Measurements from ENCODE around the gene CAPG.
A peak's percentile ranks its signal among the peaks of the same experiment; 100 is the strongest.
"Not testable (repeated sequence)": the region's sequence is repeated elsewhere in the genome, so short reads cannot be mapped to it uniquely, and the experiment has no call there.

Gene CAPG

DNA sequence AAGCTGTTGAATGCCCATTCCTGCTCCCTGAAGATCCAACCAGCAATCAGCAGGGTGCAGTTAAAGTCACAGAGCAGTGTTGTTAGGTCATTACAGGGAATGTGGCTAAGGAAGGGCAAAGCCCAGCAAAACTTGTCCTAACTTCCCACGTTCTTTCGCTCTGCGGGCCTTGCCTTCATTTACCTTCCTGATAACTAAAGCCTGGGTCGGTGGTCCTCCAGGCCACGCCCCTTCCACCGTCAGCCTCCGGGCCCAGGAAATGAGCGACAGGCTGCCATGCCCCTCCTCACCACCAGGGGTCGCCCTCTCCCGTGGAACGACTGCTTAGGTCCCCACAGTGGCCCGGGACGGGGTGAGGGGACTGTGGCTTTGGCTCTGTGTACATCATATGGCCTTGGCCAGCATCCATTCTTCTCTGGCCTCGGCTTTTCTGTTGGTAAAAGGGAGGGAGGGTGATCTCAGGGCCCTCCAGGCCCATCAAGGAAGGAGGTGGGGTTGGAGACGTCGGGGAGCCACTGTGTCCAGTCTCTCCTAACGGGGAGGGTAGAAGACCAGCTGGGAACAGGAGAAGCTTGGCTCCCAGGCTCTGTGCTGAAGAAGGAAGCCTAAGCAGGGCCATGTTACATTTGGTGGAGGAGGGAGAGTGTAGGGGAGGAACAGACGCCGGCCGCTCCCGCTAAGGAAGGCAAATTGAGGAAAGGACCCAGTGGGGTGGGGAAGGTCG, 10.5 kb upstream of the CAPG start:
- peak; percentile 54 for DNase-seq (ENCODE audit: low read depth)

DNA sequence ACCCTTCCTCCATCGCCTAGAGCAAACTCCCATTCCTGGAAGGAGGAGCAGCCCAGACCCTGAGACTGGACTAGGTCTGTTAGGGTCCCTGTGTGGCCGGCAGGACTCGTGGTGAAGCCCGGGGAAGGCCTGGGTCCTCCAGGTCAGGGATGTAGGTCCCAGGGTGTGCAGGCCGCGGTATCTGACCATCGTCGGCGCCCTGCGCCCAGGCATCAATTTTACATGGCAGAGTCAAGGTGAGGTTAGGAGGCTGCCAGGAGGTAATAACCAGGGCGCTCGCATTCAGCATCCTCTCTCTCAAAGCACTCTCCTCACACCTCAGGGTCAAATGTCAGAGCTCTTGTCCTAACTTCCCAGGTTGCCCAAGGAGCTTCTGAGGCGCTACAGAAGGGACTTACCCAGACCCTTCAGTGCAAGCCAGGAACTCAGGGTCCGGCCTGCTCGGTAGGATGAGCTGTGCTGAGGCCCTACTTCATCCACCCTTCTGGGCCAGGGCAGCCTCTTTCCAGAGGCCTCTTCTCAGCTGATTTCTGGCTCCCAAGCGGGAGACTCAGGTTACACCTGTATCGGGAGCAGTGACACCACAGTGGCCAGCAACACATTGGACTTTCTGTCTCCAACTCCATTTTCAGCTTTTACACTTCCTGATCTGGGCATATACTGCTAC, 9.0 kb upstream of the CAPG start:
- no peak for DNase-seq (ENCODE audit: low read depth)

DNA sequence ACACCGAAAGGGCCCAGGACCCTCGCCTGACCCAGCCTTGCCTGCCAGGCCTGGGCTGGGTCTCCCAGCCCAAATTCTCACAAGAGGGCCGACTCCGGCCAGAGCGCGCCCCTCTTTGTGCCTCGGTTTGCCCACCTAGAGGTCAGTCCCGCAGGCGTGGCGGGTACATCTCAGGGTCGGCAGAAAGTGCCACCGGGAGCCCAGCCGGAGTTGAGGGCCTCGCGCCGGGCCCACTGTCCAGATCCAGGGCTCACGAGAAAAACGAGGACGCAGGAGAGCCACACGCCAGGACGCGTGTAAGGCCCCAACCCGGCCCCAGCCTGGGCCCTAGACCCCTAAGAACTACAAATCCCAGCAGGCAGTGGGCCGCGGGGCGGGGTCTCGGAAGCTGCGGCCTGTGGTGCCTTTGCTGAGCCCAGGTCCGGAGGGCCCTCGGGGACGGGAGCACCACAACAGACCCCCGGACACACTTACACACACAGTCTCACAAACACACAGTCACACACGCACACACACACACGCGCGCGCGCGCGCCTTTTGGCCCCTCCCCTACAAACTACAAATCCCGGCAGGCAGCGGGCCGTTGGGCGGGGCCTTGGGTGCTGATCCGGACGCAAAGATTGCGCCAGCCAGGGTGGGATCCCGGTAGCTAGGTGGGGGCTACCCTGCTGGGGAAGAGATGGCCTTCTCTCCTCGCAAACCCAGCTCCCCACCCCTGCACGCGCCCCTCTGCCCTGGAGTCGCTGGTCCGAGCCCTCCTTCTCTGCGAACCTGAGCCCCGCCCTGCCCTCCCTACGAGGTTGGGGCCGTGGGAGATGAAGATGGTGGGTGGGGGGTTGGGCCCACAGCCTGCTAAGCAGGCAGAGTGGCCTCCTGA, 8.2 kb upstream of the CAPG start, which contains the start of gene SH2D6:
Gene SH2D6, plus strand, starts transcription at position 583 of the 877 bp plus-strand sequence. CDS start 10,752 bp downstream, outside the sequence.
- DNase-seq (ENCODE audit: low read depth): peak; percentile 63

DNA sequence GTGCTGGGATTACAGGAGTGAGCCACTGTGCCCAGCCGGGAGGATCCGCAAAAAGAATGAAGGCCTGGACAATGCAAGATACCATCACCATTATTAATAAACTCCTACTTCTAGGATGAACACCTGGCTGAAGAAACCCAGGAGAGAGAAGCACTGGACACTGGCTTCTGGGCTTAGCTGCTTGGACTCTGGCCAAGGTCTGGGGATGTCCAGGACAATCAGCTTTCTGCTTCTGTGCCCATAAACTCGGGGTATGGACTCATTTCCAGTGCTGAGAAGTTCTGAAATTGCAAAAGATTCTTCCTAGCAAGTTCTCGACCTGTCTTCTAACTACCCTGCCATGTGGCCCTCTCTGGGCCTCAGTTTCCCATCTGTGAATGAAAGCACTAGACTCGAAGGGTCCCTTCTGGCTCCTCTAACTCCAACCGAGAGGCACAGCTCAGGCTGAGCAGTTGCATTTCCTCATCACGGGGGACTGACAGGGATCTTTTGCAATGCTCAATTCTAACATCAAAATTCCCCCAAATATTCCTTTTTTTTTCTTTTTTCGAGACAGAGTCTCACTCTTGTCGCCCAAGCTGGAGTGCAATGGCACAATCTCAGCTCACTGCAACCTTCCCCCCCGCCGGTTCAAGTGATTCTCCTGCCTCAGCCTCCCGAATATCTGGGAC, 5.9 kb upstream of the CAPG start:
- DNase-seq (ENCODE audit: low read depth): no peak

DNA sequence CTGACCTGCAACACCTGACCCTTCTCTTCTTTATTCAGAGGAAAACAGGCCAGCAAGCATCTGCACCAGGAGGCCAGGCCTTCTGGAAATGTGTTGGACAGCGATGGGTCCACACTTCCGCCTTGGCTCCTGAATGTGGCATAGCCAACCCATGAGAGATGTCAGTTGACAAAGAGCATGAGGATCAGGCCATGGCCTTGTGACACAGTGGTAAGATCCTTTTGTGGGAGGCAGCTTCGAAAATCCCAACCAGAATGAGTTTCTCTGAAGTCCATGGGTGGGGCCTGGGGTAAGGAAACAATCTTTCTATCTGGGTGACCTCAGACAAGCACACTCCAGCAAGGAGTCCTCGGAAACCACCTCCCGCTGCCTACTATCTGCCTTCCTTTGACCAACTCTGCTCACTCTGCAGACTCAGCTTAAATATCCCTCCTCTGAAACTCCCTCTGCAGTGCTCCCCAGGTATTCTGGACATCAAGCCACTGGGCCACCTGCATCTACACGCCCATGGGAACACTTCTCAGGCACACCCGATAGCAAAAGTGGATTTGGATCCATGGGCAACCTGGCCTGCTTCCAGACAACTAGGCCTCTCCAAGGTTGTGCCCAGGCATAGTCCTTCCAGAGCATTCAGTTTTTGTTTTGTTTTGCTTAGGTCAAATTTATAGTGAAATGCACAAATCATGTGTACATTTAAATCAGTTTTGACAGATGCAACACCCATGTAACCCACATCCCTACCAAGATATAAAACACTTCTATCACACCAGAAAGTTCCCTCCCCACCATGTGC, 4.8 kb upstream of the CAPG start:
- DNase-seq (ENCODE audit: low read depth): no peak

DNA sequence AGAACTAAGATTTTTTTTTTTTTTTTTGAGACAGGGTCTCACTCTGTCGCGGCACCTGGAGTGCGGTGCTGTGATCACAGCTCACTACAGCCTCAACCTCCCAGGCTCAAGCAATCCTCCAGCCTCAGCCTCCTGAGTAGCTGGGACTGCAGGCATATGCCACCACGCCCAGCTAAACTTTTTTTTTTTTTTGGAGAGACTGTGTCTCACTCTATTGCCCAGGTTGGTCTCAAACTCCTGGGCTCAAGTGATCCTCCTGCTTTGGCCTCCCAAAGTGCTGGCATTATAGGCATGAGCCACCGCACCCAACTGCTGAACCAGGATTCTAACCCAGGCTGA, 4.2 kb upstream of the CAPG start:
- DNase-seq (ENCODE audit: low read depth): not testable (repeated sequence)

DNA sequence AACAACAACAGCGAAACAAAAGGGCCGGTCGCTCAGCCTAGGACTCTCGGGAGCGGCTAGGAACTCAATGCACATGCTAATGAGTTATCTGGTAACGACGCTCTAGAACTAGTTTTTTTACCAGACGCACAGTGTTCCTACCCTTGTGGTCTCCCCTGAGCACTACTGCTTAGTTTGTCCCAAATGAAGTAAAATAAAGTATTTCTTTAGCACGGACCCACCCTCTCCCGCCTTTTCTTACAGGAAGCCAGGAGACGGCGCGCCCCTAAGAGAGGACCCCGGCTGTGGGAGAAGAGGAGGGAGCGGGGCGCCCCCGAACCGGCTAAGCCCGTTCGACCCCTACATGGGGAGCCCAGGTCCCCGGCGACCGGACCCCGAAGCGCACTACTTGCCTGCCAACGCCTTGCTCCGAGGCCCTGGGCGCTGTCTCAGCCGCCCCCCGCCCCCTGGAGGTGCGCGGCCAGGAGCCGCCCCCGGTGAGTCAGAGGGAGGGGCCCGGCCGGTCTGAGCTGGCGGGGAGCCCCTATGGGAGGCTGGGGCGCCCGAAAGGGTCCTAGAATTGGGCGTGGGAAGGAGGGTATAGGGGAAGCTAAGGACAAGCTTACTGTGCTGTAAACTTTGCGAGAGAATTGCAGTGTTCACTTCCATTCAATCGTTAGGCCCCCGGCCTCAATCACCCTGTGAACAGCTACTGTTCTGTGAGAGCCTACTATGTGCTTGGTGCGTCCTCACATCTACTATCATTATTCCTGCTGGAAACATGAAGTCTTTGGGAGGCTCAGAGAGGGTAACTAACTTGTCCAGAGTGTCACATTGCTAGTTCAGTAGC, 3.6 kb upstream of the CAPG start:
- DNase-seq (ENCODE audit: low read depth): no peak

DNA sequence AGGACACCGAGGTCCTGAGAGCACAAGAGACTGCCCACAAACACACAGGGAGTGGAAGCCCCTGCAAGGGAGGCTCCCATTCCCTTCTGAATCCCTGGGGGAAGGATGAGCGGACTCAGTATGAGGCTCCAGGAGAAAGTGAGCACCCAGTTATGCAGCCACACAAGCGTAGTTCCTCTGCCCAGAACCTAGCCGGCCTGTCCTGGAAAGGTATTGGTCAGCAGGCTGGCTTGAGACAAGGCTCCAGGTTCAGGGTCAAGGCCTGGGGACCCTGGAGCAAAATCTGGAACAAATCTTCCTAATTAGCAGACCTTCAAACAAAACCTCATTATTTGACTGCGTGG, 1.2 kb upstream of the CAPG start:
- no peak for DNase-seq (ENCODE audit: low read depth)

DNA sequence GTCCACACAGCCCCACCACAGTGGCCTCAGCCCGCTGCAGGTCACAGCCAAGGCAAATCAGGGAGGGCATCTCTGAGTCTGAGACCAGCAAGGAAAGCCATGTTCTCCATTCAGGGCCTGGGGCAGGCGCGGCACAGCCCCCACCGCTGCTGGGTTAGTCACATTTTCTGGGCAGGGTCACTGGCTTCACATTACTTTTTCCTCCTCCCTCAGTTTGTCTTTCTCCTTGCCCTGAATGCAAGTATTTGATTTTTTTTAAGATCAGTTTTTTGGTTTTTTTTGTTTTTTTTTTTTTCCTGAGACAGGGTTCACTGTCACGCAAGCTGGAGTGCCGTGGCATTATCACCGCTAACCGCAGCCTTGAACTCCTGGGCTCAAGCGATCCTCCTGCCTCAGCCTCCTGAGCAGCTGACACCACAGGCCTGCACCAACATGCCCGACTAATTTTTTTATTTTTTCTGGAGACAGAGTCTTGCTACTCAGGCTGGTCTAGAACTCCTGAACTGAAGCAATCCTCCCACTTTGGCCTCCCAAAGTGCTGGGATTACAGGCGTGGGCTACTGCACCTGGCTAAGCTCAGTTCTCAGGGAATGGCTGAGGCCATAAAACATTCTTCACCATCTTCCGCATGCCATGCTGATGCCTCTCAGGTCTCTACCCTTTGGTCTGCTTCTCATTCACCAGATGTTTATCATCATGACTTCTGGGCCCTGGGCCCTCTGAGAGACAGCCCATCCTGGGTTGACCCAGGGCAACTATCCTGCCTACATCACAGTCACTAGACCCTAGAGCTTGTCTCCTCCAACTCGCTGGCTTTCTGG, 628 bp upstream of the CAPG start:
- no peak for DNase-seq (ENCODE audit: low read depth)

DNA sequence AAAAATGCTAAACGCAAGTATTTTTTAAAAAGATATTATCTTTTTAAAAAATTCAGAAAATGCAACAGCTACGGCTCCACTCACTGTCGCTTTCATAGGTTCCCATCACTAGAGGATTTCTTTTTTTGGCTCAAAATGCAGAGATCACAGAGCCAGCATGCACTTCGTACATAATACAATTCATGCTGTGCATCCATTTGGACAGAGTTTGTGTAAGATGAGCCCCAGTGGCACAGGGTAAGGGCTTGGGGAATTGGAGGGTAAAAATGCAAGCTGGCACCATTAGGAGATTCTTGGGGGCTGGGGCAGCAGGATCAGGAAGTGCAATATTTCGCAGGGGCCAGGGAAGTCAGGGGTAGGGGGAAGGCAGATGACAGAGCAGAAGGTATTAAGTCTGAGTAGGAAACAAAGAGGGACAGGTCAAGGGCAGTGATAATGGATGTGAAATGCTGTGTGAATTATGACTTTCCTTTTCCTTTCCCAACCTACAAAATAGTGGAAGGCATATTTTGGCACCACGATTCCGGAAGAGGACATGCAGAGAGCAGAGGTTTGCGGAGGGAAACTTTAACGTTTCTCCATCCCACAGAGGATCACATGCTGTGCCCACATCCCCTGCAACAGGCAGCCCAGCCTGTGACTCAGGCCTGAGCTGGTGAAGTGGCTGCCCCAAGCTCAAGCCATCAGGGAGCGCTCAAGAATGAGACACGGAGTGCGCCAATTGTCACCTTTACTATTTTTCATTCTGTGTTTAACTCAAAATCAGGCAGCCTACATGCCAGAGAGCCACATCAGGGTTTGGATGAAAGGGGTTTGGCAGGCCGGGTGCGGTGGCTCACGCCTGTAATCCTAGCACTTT, 4.7 kb downstream of the CAPG start:
- peak; percentile 72 for DNase-seq (ENCODE audit: low read depth)

DNA sequence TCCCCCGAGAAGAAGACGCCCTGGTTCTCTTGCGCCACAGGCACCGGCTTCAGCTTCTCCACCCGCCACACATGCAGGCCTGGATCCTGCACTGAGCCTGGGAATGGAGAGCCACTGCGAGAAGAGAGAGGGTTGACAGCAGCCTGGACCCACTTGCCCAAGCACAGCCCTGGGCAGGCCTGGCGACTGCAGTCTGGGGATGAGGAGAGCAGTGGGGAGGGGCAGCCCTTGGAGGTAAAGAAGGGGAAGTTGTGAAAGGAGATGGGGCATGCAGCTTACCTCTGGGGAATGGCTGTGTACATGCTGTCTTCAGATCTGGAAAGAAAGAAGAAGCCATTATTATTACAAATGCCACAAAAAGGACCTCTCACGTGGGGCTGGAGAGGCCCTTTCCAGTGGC, 8.3 kb downstream of the CAPG start:
- no peak for DNase-seq (ENCODE audit: low read depth)

DNA sequence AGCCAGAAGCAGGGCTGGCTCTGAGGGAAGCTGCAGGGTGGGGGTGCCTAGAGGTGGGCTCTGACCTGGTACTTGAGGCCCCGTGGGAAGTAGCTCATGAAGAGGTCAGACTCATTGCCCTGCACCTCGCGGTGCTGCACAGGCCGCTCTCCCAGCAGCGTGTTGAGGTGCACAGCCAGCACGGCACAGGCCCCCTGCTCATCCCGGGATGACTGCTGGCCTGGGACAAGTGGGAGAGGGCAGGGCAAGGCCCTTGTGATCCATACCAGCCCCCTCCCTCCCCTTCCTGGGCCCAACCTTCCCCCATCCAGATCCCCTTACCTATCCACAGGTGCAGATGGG, 8.7 kb downstream of the CAPG start:
- no peak for DNase-seq (ENCODE audit: low read depth)

DNA sequence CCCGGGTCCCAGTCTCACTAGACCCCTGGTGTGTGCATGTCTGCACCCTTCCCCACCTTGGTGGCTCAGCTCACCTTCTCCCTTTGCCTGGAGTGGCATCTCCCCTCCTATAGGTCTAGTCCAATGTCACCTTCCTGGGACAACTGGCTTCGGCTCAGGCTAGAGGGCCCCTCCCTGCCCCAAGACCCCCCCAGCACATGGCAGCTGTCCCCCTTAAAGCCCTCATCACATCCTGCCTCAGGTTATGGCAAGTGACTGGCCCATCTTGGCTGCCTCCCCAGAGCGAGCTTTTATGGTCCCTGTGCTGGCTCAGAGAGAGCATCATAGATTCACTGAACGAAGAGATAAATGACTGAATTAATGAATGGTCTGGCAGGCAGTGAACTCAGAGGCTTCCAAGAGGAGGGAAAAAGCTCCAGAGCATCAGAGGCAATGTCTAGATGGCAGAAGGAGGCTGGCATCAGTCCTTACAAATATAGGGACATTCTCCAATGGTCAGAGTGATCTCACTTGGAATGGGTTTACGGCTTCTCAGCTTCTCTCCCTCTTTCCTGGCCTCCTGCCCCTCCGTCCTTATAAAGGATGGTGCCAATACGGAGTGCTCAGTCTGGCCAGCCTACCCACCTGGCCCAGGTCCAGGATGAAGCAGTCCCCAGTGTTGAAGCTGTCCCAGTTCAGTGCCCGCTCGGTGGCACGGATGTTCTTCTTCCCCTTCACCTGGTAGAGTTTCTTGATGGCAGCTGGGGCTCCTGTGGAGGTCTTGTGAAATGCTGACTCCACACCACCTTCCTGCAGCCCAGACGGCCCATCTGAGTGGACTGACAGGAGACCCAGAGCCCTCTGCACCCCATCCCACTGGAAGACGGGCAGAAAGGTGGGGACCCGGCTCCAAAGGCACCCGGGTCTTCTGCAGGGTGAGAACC, 9.4 kb downstream of the CAPG start:
- DNase-seq (ENCODE audit: low read depth): no peak

DNA sequence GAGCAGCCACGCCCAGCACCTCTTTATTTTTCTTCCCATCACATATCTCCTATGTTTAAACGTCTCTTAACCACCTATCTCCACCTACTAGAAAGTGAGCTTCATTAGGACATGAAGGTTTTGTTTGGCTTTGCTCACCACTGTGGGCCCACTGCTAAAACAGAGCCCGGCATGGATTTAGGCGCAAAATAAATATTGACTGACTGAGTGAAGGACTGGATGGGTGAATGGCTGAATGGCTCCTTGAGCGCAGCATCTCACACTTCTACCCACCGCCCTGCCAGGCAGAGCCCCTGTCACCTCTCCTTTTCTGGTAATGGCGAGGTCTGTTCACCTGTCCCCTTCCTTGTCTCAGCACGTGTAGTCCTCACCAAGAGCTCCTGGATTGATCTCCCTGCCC, 10.1 kb downstream of the CAPG start:
- DNase-seq (ENCODE audit: low read depth): no peak

DNA sequence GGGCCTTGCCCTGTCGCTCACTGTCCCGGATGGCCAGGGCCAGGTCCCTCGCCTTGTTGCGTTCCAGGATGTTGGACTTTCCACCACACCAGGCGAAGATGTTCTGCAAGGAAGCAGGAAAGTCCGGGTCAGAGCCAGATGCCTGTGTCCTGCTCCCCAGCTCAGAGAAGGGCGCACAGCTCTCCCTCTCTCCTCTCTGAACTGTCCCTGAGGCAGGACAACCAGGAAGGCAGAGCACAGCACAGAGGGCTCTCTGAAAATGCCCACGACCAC, 11.0 kb downstream of the CAPG start:
- no peak for DNase-seq (ENCODE audit: low read depth)

DNA sequence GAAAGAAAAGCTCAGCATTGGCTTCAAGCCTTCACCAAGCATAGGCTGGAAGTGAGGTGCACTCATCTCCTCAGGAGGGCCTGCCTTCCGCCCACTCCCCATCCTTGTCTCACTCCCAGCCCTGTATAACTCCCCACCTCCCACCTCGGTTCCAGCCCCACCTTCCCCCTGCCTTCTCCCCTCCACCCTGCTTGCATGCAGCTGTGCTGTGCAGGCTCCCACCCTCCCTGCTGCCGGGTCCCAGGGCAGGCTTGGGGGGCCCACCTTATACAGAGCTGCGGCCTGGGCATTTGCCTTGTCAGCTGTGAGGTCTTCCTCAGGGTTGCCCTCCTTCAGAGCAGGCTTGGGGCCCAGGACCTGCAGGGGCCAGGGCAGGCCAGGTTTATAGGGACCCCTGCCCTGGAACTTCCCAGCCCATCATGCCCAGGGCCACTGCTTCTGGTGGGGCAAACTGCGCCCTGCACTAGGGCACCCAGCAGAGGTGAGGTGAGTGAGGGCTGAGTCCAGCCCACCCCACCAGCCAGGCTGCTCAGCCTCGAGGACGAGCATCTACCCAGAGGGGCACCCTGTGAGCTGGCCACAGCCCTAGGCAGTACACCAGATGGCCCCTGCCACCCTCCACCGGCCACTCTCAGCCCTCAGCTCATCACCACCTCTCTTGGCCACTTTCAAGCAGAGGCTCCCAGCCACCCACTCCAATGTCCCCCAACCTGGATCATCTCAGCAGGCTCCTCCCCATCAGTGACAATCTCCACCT, 11.6 kb downstream of the CAPG start:
- no peak for DNase-seq (ENCODE audit: low read depth)

DNA sequence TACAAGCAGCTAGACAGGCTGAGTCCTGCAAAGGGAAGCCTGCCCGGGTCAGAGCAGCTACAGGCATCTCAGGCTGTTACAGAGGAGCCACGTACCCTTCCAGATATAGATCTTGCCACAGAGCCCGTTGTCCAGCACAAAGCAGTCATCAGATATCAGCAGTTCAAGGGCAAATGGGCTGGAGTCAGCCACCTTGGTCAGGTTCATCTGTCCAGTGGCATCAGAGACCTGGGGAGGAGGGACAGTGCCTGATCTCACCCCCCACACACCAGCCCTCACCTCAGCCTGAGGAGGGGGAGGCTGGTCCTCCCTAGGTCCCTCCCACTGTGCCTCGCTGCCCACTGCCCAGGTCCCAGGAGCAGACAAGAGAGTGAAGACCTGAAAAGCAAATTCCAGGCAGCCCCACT, 12.2 kb downstream of the CAPG start:
- DNase-seq (ENCODE audit: low read depth): no peak

All from stromal cell of bone marrow (primary cell).